A673 (cell line): ENCODE measurements around the gene PLA2G4F. TPM values are rescaled to one million over a fixed set of nuclear protein-coding genes. Genes with fewer than 3 reads are reported as not detected.

Experiments
- BruUV-seq: library from RNA; stranded (reverse); fragments of 400-500 nt; replicated peaks from 2 replicates; lab custom pipeline; 2021; lab: Mats Ljungman, UMichigan
- CTCF ChIA-PET: fragments of 300-600 bp; sonication (Branson Sonifier 250); formaldehyde crosslinking; loops from one replicate; lab custom pipeline; 2022; ENCODE audit warnings: antibody characterized with exemption; lab: Charles Lee
- POLR2A ChIA-PET: fragments of 300-600 bp; sonication (Branson Sonifier 250); formaldehyde crosslinking; loops from one replicate; lab custom pipeline; 2022; ENCODE audit warnings: antibody characterized with exemption; ENCODE audit not compliant: low non-redundant PET; lab: Charles Lee
- DNase-seq: peaks from one replicate; pipeline ENCODE4 v3.0.0-alpha.2; 2015; ENCODE audit warnings: low spot score
- H3K27ac ChIP-seq: fragments of 200-600 bp; sonication (generic); 2 replicates; pipeline ENCODE4 v1.5.1; 2016; ENCODE audit warnings: mixed run types, low read depth, mild to moderate bottlenecking, mixed read lengths, antibody characterized with exemption, low read length; ENCODE audit not compliant: poor library complexity, severe bottlenecking
- H3K27me3 ChIP-seq: fragments of 200-600 bp; sonication (generic); replicated peaks from 2 replicates; pipeline ENCODE4 v1.6.1; 2017; ENCODE audit warnings: mixed run types, low read depth, mild to moderate bottlenecking, mixed read lengths, antibody characterized with exemption, low read length; ENCODE audit not compliant: insufficient read depth, poor library complexity
- H3K36me3 ChIP-seq: fragments of 200-600 bp; sonication (generic); 2 replicates; pipeline ENCODE4 v1.6.1; 2016; ENCODE audit warnings: mixed run types, mild to moderate bottlenecking, mixed read lengths, antibody characterized with exemption, low read length; ENCODE audit not compliant: insufficient read depth, poor library complexity, severe bottlenecking
- H3K4me1 ChIP-seq: fragments of 200-600 bp; sonication (generic); 2 replicates; pipeline ENCODE4 v1.6.1; 2017; ENCODE audit warnings: mixed run types, mild to moderate bottlenecking, mixed read lengths, antibody characterized with exemption, low read length; ENCODE audit not compliant: insufficient read depth, poor library complexity, severe bottlenecking
- H3K4me3 ChIP-seq: fragments of 200-600 bp; sonication (generic); 2 replicates; pipeline ENCODE4 v1.5.1; 2016; ENCODE audit warnings: low read depth, mixed run types, mild to moderate bottlenecking, mixed read lengths, low read length; ENCODE audit not compliant: poor library complexity, severe bottlenecking
- H3K9me3 ChIP-seq: fragments of 200-600 bp; sonication (generic); 2 replicates; pipeline ENCODE4 v1.6.1; 2016; ENCODE audit warnings: mixed run types, low read depth, mild to moderate bottlenecking, mixed read lengths, antibody characterized with exemption, low read length; ENCODE audit not compliant: poor library complexity, severe bottlenecking
- CTCF ChIP-seq: fragments of 300-800, 200-600 bp; sonication (generic); conservative IDR thresholded peaks from 2 replicates; pipeline ENCODE4 v1.5.1; 2017; ENCODE audit warnings: low read depth, mild to moderate bottlenecking, antibody characterized with exemption, low read length, moderate library complexity, mixed read lengths
- EZH2 ChIP-seq: fragments of 200-600 bp; sonication (generic); IDR thresholded peaks from 2 replicates; pipeline ENCODE4 v1.6.1; 2017; ENCODE audit warnings: borderline replicate concordance, low read depth, mild to moderate bottlenecking, mixed read lengths, antibody characterized with exemption, low read length; ENCODE audit not compliant: poor library complexity, severe bottlenecking
- intact Hi-C: fragments of 100-400 bp; cut with micrococcal nuclease; formaldehyde crosslinking; loops from one replicate; pipeline ENCODE4 v1.10.0; 2022; ENCODE audit not compliant: unreplicated experiment
- total RNA-seq: library from RNA; stranded (reverse); gene quantifications from 2 replicates; pipeline ENCODE4 v1.2.3, GENCODE V29; 2021

PLA2G4F gene
- total RNA-seq, 1 experiment from 2014 or later: not detected

- TF ChIP-seq EZH2: no peak
- no peak for TF ChIP-seq CTCF
- Histone ChIP-seq H3K9me3 (no peaks in the 10 kb centered on the region), H3K4me1 (no peaks in the 10 kb centered on the region), H3K27ac (no peak overlapping the region), H3K36me3 (no peaks in the 10 kb centered on the region), H3K4me3 (no peak overlapping the region), H3K27me3 (no peaks in the 10 kb centered on the region)
- no TSS peak for BruUV-seq
- DNase-seq: no peak
- intact Hi-C loops: no loop called here
- ChIA-PET CTCF (no interaction called here), POLR2A (no interaction called here)
Measured at GRCh38 chr15:42150219-42150970, 6.0 kb downstream of the PLA2G4F start.

- ChIA-PET CTCF (no interaction called here), POLR2A (interaction anchor here (0.7 kb wide), 1 partner anchor 41 kb away, joined by 5 read pairs; no protein-coding TSS in a partner anchor)
- H3K27me3 ChIP-seq: no peaks in the 10 kb centered on the region
- intact Hi-C loops: no loop called here
- no peak overlapping the region for H3K4me3 ChIP-seq
- H3K4me1 ChIP-seq: no peaks in the 10 kb centered on the region
- no peak for TF ChIP-seq CTCF
- TF ChIP-seq EZH2: no peak
- DNase-seq: no peak
- H3K36me3 ChIP-seq: no peaks in the 10 kb centered on the region
- H3K27ac ChIP-seq: no peak overlapping the region
- no TSS peak for BruUV-seq
- no peaks in the 10 kb centered on the region for H3K9me3 ChIP-seq
Measured at GRCh38 chr15:42149493-42150218, 6.8 kb downstream of the PLA2G4F start.

- Histone ChIP-seq H3K4me3 (no peak overlapping the region), H3K27ac (no peak overlapping the region), H3K36me3 (no peaks in the 10 kb centered on the region), H3K27me3 (no peaks in the 10 kb centered on the region), H3K9me3 (no peaks in the 10 kb centered on the region), H3K4me1 (no peaks in the 10 kb centered on the region)
- CTCF ChIA-PET: no interaction called here
- intact Hi-C loops: no loop called here
- BruUV-seq: no TSS peak
- POLR2A ChIA-PET: interaction anchor here (0.7 kb wide), 1 partner anchor 41 kb away, joined by 5 read pairs; no protein-coding TSS in a partner anchor
- no peak for TF ChIP-seq CTCF
- no peak for TF ChIP-seq EZH2
- DNase-seq: no peak
Measured at GRCh38 chr15:42148808-42149492, 7.5 kb downstream of the PLA2G4F start.
